ENCODE measurements around the gene PGA5.
"Not testable (repeated sequence)": the region's sequence is repeated elsewhere in the genome, so short reads cannot be mapped to it uniquely, and the experiment has no call there.

DNA sequence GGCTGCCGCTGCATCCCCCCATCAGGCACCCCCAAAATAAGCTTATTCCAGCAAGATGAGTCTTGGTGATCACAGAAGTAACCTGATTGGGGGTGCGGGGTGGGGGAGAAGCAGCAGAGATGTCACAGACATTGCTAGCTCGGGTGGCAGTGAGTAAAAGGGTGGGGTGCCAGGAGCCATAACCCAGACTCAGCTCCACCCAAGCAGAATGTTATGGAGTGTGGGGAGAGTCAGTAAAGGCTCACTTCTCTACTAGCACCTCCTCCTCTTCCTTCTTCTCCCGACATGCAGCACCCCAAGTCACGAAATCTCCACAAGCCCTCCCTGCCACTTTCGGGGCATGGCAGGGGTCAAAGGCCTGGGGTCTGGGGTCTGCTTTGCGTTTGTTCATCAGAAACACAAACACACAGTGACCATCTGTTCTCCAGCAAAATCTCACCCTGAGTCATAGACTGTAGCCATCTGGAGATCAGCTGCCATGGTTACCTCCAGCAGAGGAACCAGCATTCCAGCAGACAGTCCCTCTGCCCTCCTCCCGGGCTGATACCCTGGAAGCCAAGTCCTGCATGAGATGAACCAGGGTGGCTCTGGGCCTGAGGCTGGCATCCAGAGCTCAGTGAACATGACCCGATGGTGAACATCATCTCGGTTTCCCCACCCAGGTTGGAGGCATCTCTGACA, 4.4 kb downstream of the PGA5 start:
- TF ChIP-seq, protein P1, sequence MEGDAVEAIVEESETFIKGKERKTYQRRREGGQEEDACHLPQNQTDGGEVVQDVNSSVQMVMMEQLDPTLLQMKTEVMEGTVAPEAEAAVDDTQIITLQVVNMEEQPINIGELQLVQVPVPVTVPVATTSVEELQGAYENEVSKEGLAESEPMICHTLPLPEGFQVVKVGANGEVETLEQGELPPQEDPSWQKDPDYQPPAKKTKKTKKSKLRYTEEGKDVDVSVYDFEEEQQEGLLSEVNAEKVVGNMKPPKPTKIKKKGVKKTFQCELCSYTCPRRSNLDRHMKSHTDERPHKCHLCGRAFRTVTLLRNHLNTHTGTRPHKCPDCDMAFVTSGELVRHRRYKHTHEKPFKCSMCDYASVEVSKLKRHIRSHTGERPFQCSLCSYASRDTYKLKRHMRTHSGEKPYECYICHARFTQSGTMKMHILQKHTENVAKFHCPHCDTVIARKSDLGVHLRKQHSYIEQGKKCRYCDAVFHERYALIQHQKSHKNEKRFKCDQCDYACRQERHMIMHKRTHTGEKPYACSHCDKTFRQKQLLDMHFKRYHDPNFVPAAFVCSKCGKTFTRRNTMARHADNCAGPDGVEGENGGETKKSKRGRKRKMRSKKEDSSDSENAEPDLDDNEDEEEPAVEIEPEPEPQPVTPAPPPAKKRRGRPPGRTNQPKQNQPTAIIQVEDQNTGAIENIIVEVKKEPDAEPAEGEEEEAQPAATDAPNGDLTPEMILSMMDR (IDR thresholded peaks at IDR 0.05), result not testable (repeated sequence)
- not testable (repeated sequence) for TF ChIP-seq POLR2AphosphoS5 (IDR thresholded peaks at IDR 0.05; ENCODE audit: insufficient read depth in 1 of 2, low read depth in 1 of 2)

All from vagina (tissue), 2 donors.